Esophagus mucosa (tissue), 1 donor: ENCODE measurements around the gene SPRYD7. TPM values are rescaled to one million over a fixed set of nuclear protein-coding genes. Genes with fewer than 3 reads are reported as not detected.
"Not testable (repeated sequence)": the region's sequence is repeated elsewhere in the genome, so short reads cannot be mapped to it uniquely, and the experiment has no call there.

ENCODE experiments used
- ATAC-seq: fragments of 200-7000 bp; cut with Tn5 transposase; one replicate; pipeline ENCODE4 v1.9.1; 2020
- total RNA-seq: library from RNA; stranded (reverse); gene quantifications from one replicate; pipeline ENCODE4 v1.2.4, GENCODE V29; 2023
- donor health status: DM: yes; HTN: yes; CAD: no.

SPRYD7 gene
- total RNA-seq, 1 donor from 2014 or later, result 8.3 TPM

- ATAC-seq, result no peak
These were observed 4.1 kb downstream of the SPRYD7 start for GRCh38 chr13:49932066-49932465.

GRCh38 chr13:49927755-49928154 is 8.4 kb downstream of the SPRYD7 start:
- no peak for ATAC-seq

DNA sequence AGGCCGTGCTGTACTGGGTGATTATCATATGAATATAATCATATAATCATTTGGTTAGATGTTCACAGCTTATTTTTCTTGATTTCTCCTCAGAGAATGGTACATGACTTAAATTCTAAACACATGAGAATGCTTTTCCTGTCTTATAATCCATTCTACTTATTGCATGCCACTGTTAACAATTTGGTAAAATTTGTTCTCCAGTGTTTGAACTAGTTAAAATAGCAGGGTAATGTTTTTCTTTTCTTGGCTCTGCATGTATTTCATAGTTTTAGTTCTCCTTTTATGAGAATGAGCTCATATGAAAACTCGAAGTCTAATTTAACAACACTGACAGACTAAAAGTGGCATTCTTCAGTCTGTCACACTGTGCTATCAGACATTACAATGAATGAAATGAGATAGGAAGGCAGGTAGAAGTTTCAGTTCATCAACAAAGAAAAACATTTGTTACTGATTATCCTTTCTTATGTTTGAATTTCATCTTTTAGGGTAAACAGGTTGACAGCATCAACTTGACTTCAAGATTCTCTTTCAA is 10.2 kb downstream of the SPRYD7 start:
- no peak for ATAC-seq

GRCh38 chr13:49922301-49922700 is 13.8 kb downstream of the SPRYD7 start:
- ATAC-seq, result no peak

DNA sequence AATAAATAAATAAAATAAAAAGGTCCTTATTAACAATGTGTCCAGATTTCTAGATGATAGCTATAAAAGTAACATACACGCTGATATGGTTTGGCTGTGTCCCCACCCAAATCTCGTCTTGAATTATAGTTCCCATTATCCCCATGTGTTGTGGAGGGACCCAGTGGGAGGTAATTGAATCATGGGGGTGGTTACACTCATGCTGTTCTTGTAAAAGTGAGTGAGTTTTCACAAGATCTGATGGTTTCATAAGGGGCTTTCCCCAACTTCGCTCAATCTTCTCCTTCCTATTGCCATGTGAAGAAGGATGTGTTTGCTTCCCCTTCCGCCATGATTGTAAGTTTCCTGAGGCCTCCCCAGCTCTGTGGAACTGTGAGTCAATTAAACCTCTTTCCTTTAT is 15.2 kb downstream of the SPRYD7 start:
- ATAC-seq, result not testable (repeated sequence)

- not testable (repeated sequence) for ATAC-seq
These were observed 18.0 kb downstream of the SPRYD7 start for GRCh38 chr13:49918106-49918505.

GRCh38 chr13:49914947-49915346 is 21.2 kb downstream of the SPRYD7 start:
- ATAC-seq, result no peak

DNA sequence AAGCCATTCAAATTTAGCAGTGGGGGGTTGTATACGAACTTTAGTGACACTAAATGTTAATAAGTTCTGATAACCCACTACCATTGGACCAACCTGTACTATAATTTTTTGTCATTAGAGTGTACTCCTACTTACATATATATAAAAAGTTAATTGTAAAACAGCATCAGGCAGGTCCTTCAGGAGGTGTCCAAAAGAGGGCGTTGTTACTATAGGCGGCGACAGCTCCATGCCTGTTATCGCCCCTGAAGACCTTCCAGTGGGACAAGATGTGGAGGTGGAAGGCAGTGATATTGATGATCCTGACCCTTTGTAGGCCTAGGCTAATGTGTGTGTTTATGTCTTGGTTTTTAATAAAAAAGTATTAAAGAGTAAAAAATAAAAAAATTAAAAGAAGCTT is 27.5 kb downstream of the SPRYD7 start:
- no peak for ATAC-seq

- no peak for ATAC-seq
These were observed 31.2 kb downstream of the SPRYD7 start for GRCh38 chr13:49904729-49905456.

GRCh38 chr13:49898792-49899191 is 37.3 kb downstream of the SPRYD7 start:
- ATAC-seq, result no peak

- no peak for ATAC-seq
These were observed 38.4 kb downstream of the SPRYD7 start for GRCh38 chr13:49897713-49898112.

- no peak for ATAC-seq
These were observed 40.3 kb downstream of the SPRYD7 start for GRCh38 chr13:49895826-49896225.

GRCh38 chr13:49893591-49893990 is 42.5 kb downstream of the SPRYD7 start:
- ATAC-seq, result no peak

- no peak for ATAC-seq
These were observed 45.8 kb downstream of the SPRYD7 start for GRCh38 chr13:49890376-49890775.

GRCh38 chr13:49878682-49879081 is 57.5 kb downstream of the SPRYD7 start:
- ATAC-seq, result no peak

- ATAC-seq, result no peak
These were observed 58.4 kb downstream of the SPRYD7 start for GRCh38 chr13:49877629-49878218.

DNA sequence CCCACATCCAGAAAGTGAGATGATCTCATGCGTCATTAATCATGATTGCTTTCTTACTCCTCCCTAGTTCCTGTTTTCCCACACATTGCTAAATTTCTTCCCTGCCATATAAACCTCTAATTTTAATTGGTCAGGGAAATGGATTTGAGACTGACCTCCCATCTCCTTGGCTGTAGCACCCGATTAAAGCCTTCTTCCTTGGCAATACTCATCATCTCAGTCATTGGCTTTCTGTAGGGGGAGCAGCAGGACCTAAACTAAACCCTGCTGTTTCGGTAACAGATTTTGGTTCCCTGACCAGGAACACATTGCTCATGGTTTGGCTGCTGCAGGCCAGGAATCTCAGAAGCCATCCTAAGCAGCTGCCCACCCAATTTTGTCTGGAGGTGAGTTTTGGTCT is 61.7 kb downstream of the SPRYD7 start:
- no peak for ATAC-seq

- no peak for ATAC-seq
These were observed 66.6 kb downstream of the SPRYD7 start for GRCh38 chr13:49869519-49869918.

DNA sequence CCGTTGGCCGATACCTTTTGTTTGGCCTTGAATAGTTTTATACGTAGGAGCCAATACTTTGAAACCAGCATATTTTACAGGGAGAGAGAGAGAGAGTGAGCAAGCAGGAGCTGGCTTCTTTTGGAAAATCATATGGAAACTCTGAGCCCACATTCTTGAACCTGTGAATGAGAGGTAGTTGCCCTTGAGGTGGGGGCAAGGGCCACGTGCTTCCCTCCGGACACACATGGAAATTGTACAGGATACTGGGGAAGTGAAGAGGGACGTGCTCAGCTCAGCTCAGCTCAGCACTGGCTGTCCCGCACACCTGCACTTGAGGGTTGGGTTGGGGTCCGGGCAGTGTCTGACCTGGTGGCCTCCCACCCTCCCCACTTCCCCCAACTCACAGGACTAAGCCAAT is 68.3 kb downstream of the SPRYD7 start:
- ATAC-seq, result no peak

DNA sequence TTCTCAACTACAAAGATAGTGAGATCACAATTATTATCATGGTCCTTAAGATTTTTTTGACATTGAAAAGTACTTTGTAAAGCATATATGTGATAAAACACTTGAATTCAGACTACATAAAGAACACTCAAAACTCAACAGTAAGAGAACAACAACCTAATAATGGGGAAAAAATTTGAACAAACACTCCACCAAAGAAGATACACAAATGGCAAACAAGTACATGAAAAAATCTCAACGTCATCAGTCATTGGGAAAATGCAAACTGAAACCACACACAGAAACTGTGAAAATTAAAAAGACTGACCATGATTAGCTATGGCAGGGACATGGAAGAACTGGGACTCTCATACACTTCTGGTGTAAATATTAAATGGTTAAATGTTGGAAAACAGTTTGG is 70.9 kb downstream of the SPRYD7 start:
- ATAC-seq, result no peak

DNA sequence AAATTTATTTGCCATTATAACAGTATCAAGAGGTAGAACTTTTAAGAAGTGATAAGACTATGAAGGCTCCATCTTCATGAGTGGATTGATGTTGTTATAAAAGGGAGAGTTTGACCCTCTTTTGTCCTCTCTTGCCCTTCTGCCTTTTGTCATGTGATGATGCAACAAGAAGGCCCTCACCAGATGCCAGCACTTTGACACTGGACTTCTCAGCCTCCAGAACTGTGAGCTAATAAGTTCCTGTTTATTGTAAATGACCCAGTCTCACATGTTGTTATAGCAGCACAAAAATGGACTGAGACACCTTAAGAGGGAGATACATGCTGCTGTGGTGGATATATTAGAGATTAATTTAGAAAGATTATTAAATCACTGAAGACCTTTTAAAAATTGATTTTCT is 71.6 kb downstream of the SPRYD7 start:
- no peak for ATAC-seq
